ENCODE data around the gene TAC4. TPM values are rescaled to one million over a fixed set of nuclear protein-coding genes. Genes with fewer than 3 reads are reported as not detected.
"Not testable (repeated sequence)": the region's sequence is repeated elsewhere in the genome, so short reads cannot be mapped to it uniquely, and the experiment has no call there.

TAC4 gene
- total RNA-seq, 1 donor from 2014 or later: not detected

DNA sequence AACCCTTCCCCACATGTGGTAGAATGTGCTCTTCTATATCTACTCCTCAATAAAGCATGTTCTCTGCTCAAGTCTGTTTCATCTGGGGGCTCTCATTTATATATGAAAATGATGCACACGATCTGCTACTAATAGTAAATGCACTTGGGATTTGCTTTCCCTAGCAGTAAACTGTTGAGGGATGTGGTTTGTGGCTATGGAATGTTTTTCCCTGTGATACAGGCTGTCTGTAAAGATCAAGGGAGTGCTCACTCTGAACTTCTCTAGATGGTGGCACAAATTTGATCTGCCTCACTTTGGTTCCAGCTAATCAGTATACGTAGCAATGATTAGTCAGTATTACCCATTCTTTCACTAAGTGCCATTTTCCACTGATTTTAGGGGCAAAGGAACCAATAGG, 18.8 kb downstream of the TAC4 start:
- TF ChIP-seq, protein P1, sequence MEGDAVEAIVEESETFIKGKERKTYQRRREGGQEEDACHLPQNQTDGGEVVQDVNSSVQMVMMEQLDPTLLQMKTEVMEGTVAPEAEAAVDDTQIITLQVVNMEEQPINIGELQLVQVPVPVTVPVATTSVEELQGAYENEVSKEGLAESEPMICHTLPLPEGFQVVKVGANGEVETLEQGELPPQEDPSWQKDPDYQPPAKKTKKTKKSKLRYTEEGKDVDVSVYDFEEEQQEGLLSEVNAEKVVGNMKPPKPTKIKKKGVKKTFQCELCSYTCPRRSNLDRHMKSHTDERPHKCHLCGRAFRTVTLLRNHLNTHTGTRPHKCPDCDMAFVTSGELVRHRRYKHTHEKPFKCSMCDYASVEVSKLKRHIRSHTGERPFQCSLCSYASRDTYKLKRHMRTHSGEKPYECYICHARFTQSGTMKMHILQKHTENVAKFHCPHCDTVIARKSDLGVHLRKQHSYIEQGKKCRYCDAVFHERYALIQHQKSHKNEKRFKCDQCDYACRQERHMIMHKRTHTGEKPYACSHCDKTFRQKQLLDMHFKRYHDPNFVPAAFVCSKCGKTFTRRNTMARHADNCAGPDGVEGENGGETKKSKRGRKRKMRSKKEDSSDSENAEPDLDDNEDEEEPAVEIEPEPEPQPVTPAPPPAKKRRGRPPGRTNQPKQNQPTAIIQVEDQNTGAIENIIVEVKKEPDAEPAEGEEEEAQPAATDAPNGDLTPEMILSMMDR (IDR thresholded peaks at IDR 0.05; ENCODE audit: insufficient read depth, low read depth, low read length): no peak
- TF ChIP-seq EZH2 (IDR thresholded peaks at IDR 0.05; ENCODE audit: insufficient read depth, low read length): no peak
- DNase-seq (ENCODE audit: low read depth) (no peak), FAIRE-seq (no peak)
- no peak overlapping the region for H2AFZ ChIP-seq (ENCODE audit: low read depth, low read length)
- no peaks in the 10 kb centered on the region for H3K9me3 ChIP-seq (ENCODE audit: insufficient read depth, low read depth, low read length)
- H3K4me1 ChIP-seq (ENCODE audit: insufficient read depth, low read length): peaks cover 28% of the 10 kb centered on the region
- peaks cover 32% of the 10 kb centered on the region for H3K36me3 ChIP-seq (ENCODE audit: insufficient read depth, low read length)
- no peaks in the 10 kb centered on the region for H4K20me1 ChIP-seq (ENCODE audit: insufficient read depth, low read length)
- Mint-ChIP-seq H3K27me3 (ENCODE audit: low read depth, unreplicated experiment) (no peaks in the 10 kb centered on the region), H3K4me1 (ENCODE audit: low read depth, unreplicated experiment) (peaks cover 30% of the 10 kb centered on the region), H3K9me3 (ENCODE audit: unreplicated experiment) (no peaks in the 10 kb centered on the region), H3K4me3 (ENCODE audit: unreplicated experiment) (peak overlapping the region; percentile 5), H3K27ac (ENCODE audit: unreplicated experiment) (peak overlapping the region; percentile 50), H3K36me3 (ENCODE audit: low read depth, unreplicated experiment) (peaks cover 45% of the 10 kb centered on the region)
- H3K79me2 ChIP-seq (ENCODE audit: insufficient read depth, low read length): no peaks in the 10 kb centered on the region
- peak overlapping the region; percentile 10 for H3K27ac ChIP-seq (ENCODE audit: low read depth, low read length)
- no peak overlapping the region for H3K4me3 ChIP-seq (ENCODE audit: insufficient read depth, low read depth, low read length)
- no peaks in the 10 kb centered on the region for H3K27me3 ChIP-seq (ENCODE audit: insufficient read depth, low read length)
- no peak overlapping the region for H3K4me2 ChIP-seq (ENCODE audit: low read length)
- H3K9ac ChIP-seq (ENCODE audit: low read length): no peak overlapping the region

DNA sequence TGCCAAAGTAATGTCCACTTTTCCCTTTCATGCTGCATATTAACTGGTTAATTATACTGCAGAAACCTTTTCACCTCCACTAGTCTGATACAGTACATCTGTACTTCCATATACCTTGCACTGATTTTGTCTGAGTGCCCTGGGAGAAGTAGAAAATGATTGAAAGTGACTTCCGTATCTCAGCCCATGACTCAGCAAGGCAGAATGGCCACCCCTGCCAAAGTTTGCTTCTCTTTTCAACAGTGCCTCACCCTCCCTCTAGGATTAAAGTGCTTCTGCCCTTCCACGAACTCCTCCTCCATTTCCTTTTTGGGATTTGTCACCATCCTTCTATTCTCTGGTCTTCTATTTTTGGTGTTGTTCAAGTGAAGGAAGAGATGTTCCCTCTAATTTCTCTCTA, 19.5 kb downstream of the TAC4 start:
- peak overlapping the region; percentile 18 for H3K4me2 ChIP-seq (ENCODE audit: low read length)
- peaks cover 42% of the 10 kb centered on the region for H3K36me3 Mint-ChIP-seq (ENCODE audit: low read depth, unreplicated experiment)
- peaks cover 34% of the 10 kb centered on the region for H3K4me1 Mint-ChIP-seq (ENCODE audit: low read depth, unreplicated experiment)
- not testable (repeated sequence) for H3K9me3 Mint-ChIP-seq (ENCODE audit: unreplicated experiment); H2AFZ ChIP-seq (ENCODE audit: low read depth, low read length); H3K27me3 ChIP-seq (ENCODE audit: insufficient read depth, low read length); H3K4me3 ChIP-seq (ENCODE audit: insufficient read depth, low read depth, low read length); H3K9me3 ChIP-seq (ENCODE audit: insufficient read depth, low read depth, low read length); H3K27ac ChIP-seq (ENCODE audit: low read depth, low read length); H3K4me3 Mint-ChIP-seq (ENCODE audit: unreplicated experiment); H3K27me3 Mint-ChIP-seq (ENCODE audit: low read depth, unreplicated experiment); H3K9ac ChIP-seq (ENCODE audit: low read length); H4K20me1 ChIP-seq (ENCODE audit: insufficient read depth, low read length); H3K79me2 ChIP-seq (ENCODE audit: insufficient read depth, low read length)
- FAIRE-seq: peak; percentile 66
- peak; percentile 49 for DNase-seq (ENCODE audit: low read depth)
- H3K36me3 ChIP-seq (ENCODE audit: insufficient read depth, low read length): peaks cover 36% of the 10 kb centered on the region
- H3K27ac Mint-ChIP-seq (ENCODE audit: unreplicated experiment): peak overlapping the region; percentile 94
- peaks cover 28% of the 10 kb centered on the region for H3K4me1 ChIP-seq (ENCODE audit: insufficient read depth, low read length)

DNA sequence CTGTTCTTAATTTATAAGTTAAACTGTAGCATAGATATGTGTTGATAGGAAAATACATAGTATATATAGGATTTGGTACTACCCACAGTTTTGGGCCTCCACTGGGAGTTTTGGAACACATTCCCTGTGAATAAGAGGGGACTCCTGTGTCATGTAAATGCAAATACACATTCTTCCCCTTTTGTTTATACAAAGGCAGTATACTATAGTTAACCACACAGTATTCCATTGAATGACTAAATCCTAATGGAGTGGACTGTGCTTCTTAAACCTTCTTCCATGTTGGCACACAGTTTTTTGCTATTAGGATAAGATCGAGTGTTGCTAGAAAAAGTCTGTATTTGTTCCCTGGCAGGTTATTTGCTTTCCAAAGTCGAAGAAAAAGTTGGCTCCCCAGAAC, 22.2 kb downstream of the TAC4 start:
- Histone ChIP-seq H4K20me1 (ENCODE audit: insufficient read depth, low read length) (peaks cover 6% of the 10 kb centered on the region), H3K4me3 (ENCODE audit: insufficient read depth, low read depth, low read length) (no peak overlapping the region), H3K27me3 (ENCODE audit: insufficient read depth, low read length) (no peaks in the 10 kb centered on the region), H2AFZ (ENCODE audit: low read depth, low read length) (no peak overlapping the region), H3K4me2 (ENCODE audit: low read length) (no peak overlapping the region), H3K79me2 (ENCODE audit: insufficient read depth, low read length) (no peaks in the 10 kb centered on the region), H3K9me3 (ENCODE audit: insufficient read depth, low read depth, low read length) (no peaks in the 10 kb centered on the region), H3K9ac (ENCODE audit: low read length) (no peak overlapping the region), H3K36me3 (ENCODE audit: insufficient read depth, low read length) (peaks cover 58% of the 10 kb centered on the region), H3K4me1 (ENCODE audit: insufficient read depth, low read length) (peaks cover 20% of the 10 kb centered on the region), H3K27ac (ENCODE audit: low read depth, low read length) (no peak overlapping the region)
- Mint-ChIP-seq H3K36me3 (ENCODE audit: low read depth, unreplicated experiment) (peaks cover 41% of the 10 kb centered on the region), H3K4me1 (ENCODE audit: low read depth, unreplicated experiment) (peaks cover 31% of the 10 kb centered on the region), H3K4me3 (ENCODE audit: unreplicated experiment) (no peak overlapping the region), H3K9me3 (ENCODE audit: unreplicated experiment) (no peaks in the 10 kb centered on the region), H3K27me3 (ENCODE audit: low read depth, unreplicated experiment) (no peaks in the 10 kb centered on the region), H3K27ac (ENCODE audit: unreplicated experiment) (no peak overlapping the region)
- FAIRE-seq (no peak), DNase-seq (ENCODE audit: low read depth) (no peak)
- no peak for TF ChIP-seq EZH2 (IDR thresholded peaks at IDR 0.05; ENCODE audit: insufficient read depth, low read length)
- TF ChIP-seq, protein P1 (IDR thresholded peaks at IDR 0.05; ENCODE audit: insufficient read depth, low read depth, low read length): no peak
